ENCODE measurements around the gene C1QL3.

Gene C1QL3

GRCh38 chr10:16497911-16498310 lies 23.8 kb downstream of the C1QL3 start:
- intact Hi-C loops (cut with DNase I), result no loop called here
- DNase-seq, result no peak

- no peak for DNase-seq
- intact Hi-C loops (cut with DNase I), result no loop called here
Observed at GRCh38 chr10:16493884-16494536, 27.7 kb downstream of the C1QL3 start.

- DNase-seq, result no peak
- intact Hi-C loops (cut with DNase I), result no loop called here
Observed at GRCh38 chr10:16491933-16492332, 29.7 kb downstream of the C1QL3 start.

- intact Hi-C loops (cut with DNase I), result no loop called here
- no peak for DNase-seq
Observed at GRCh38 chr10:16490511-16490910, 31.2 kb downstream of the C1QL3 start.

- DNase-seq, result no peak
- intact Hi-C loops (cut with DNase I), result no loop called here
Observed at GRCh38 chr10:16483241-16483917, 38.3 kb downstream of the C1QL3 start.

- intact Hi-C loops (cut with DNase I), result no loop called here
Observed at GRCh38 chr10:16481052-16481728, 40.5 kb downstream of the C1QL3 start.

GRCh38 chr10:16478801-16479200 lies 42.9 kb downstream of the C1QL3 start:
- DNase-seq, result no peak
- intact Hi-C loops (cut with DNase I), result no loop called here

More at GRCh38 chr10:16481052-16481728, 40.5 kb downstream of the C1QL3 start:
- DNase-seq, result no peak

- DNase-seq, result no peak
- intact Hi-C loops (cut with DNase I), result no loop called here
Observed at GRCh38 chr10:16477757-16478156, 43.9 kb downstream of the C1QL3 start.

GRCh38 chr10:16472828-16473227 lies 48.9 kb downstream of the C1QL3 start:
- DNase-seq, result no peak
- intact Hi-C loops (cut with DNase I), result no loop called here

- no peak for DNase-seq
Observed at GRCh38 chr10:16470747-16471146, 50.9 kb downstream of the C1QL3 start.

GRCh38 chr10:16466001-16466400 lies 55.7 kb downstream of the C1QL3 start:
- intact Hi-C loops (cut with DNase I), result no loop called here
- no peak for DNase-seq

More at GRCh38 chr10:16470747-16471146, 50.9 kb downstream of the C1QL3 start:
- intact Hi-C loops (cut with DNase I), result no loop called here

All from posterior cingulate gyrus (tissue), 11 donors.